Measurements from ENCODE around the gene MPND.

GRCh38 chr19:4320419-4320818, 22.9 kb upstream of the MPND start:
- TF ChIP-seq, protein P1, sequence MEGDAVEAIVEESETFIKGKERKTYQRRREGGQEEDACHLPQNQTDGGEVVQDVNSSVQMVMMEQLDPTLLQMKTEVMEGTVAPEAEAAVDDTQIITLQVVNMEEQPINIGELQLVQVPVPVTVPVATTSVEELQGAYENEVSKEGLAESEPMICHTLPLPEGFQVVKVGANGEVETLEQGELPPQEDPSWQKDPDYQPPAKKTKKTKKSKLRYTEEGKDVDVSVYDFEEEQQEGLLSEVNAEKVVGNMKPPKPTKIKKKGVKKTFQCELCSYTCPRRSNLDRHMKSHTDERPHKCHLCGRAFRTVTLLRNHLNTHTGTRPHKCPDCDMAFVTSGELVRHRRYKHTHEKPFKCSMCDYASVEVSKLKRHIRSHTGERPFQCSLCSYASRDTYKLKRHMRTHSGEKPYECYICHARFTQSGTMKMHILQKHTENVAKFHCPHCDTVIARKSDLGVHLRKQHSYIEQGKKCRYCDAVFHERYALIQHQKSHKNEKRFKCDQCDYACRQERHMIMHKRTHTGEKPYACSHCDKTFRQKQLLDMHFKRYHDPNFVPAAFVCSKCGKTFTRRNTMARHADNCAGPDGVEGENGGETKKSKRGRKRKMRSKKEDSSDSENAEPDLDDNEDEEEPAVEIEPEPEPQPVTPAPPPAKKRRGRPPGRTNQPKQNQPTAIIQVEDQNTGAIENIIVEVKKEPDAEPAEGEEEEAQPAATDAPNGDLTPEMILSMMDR (tag by site-specific recombination; IDR thresholded peaks at IDR 0.05), result no peak
- no peak for TF ChIP-seq WT1 (tag by site-specific recombination; IDR thresholded peaks at IDR 0.05)
- TF ChIP-seq ZNF610 (tag by site-specific recombination; IDR thresholded peaks at IDR 0.05; ENCODE audit: borderline replicate concordance), result no peak
- no peak for TF ChIP-seq REST (tag by site-specific recombination; IDR thresholded peaks at IDR 0.05)
- no peak for TF ChIP-seq MEIS1 (CRISPR knock-in tag; IDR thresholded peaks at IDR 0.05; ENCODE audit: borderline replicate concordance)
- TF ChIP-seq ZNF530 (tag by site-specific recombination; IDR thresholded peaks at IDR 0.05; ENCODE audit: low read depth), result no peak
- TF ChIP-seq PRDM1 (tag by site-specific recombination; IDR thresholded peaks at IDR 0.05), result no peak
- no peak for TF ChIP-seq IKZF3 (tag by site-specific recombination; IDR thresholded peaks at IDR 0.05)
- TF ChIP-seq ZNF174 (tag by site-specific recombination; IDR thresholded peaks at IDR 0.05), result no peak

Data from HEK293 (cell line).